A673 (cell line): ENCODE measurements around the gene CRABP1.

ENCODE experiments used
- EZH2 ChIP-seq: fragments of 200-600 bp; sonication (generic); IDR thresholded peaks from 2 replicates; pipeline ENCODE4 v1.6.1; 2017; ENCODE audit warnings: borderline replicate concordance, low read depth, mild to moderate bottlenecking, mixed read lengths, antibody characterized with exemption, low read length; ENCODE audit not compliant: poor library complexity, severe bottlenecking
- TF ChIP-seq, protein P1 (sequence below): fragments of 300-800, 200-600 bp; sonication (generic); conservative IDR thresholded peaks from 2 replicates; pipeline ENCODE4 v1.5.1; 2017; ENCODE audit warnings: low read depth, mild to moderate bottlenecking, antibody characterized with exemption, low read length, moderate library complexity, mixed read lengths

- TF ChIP-seq, protein P1, sequence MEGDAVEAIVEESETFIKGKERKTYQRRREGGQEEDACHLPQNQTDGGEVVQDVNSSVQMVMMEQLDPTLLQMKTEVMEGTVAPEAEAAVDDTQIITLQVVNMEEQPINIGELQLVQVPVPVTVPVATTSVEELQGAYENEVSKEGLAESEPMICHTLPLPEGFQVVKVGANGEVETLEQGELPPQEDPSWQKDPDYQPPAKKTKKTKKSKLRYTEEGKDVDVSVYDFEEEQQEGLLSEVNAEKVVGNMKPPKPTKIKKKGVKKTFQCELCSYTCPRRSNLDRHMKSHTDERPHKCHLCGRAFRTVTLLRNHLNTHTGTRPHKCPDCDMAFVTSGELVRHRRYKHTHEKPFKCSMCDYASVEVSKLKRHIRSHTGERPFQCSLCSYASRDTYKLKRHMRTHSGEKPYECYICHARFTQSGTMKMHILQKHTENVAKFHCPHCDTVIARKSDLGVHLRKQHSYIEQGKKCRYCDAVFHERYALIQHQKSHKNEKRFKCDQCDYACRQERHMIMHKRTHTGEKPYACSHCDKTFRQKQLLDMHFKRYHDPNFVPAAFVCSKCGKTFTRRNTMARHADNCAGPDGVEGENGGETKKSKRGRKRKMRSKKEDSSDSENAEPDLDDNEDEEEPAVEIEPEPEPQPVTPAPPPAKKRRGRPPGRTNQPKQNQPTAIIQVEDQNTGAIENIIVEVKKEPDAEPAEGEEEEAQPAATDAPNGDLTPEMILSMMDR = no peak
- no peak for TF ChIP-seq EZH2
These were observed 17.9 kb upstream of the CRABP1 start for GRCh38 chr15:78322243-78322642.
